Measurements from ENCODE around the gene BLCAP.

Gene BLCAP

DNA sequence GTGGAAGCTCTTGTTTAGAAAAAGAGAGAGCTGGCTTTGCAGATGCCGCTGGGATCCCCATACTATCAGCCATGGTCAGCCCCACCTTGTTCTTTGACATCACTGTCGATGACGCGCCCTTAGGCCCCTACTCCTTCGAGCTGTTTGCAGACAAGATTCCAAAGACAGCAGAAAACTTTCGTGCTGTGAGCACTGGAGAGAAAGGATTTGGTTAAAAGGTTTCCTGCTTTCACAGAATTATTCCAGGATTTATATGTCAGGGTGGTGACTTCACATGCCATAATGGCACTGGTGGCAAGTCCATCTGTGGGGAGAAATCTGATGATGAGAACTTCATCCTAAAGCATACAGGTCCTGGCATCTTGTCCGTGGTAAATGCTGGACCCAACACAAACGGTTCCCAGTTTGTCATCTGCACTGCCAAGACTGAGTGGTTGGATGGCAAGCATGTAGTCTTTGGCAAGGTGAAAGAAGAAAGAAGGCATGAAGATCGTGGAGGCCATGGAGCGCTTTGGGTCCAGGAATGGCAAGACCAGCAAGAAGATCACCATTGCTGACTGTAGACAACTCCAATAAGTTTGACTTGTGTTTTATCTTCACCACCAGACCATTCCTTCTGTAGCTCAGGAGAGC is 2.4 kb upstream of the BLCAP start:
- DNase-seq (ENCODE audit: low read depth in 2 of 2): no peak

DNA sequence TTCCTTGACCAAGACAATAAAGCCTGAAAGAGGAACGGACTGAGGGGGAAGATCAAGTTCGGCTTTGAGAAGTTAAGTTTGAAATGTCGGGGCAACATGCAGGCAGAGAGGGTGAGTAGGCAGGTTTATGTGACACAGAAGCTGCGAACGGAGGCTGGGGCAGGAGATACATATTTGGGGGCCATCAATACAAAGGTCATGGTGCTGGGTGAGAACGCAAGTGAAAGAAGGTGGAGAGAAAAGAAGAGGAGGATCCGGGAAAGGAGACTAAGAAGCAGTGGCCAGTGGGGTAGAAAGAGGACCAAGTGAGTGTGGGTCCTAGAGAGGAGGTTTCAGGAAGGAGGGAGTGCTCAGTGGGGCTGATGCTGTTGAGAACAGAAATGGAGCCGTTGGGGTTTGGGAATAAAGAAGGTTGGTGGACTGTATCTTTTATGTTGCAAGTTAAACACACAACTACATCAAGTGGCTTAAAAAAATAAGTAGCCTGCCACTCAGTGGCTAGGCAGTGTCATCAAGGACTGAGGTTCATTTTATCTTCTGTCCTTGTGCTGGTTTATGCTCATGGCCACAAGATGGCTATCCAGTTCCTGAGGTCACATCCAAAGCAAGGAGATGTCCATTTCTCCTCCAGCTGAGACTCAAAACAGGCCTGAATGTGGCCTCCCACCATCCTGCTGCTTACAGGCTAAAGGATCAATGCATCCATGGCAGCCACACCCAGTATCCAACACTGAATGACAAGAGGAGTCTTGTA is 1.7 kb upstream of the BLCAP start:
- DNase-seq (ENCODE audit: low read depth in 2 of 2): no peak

DNA sequence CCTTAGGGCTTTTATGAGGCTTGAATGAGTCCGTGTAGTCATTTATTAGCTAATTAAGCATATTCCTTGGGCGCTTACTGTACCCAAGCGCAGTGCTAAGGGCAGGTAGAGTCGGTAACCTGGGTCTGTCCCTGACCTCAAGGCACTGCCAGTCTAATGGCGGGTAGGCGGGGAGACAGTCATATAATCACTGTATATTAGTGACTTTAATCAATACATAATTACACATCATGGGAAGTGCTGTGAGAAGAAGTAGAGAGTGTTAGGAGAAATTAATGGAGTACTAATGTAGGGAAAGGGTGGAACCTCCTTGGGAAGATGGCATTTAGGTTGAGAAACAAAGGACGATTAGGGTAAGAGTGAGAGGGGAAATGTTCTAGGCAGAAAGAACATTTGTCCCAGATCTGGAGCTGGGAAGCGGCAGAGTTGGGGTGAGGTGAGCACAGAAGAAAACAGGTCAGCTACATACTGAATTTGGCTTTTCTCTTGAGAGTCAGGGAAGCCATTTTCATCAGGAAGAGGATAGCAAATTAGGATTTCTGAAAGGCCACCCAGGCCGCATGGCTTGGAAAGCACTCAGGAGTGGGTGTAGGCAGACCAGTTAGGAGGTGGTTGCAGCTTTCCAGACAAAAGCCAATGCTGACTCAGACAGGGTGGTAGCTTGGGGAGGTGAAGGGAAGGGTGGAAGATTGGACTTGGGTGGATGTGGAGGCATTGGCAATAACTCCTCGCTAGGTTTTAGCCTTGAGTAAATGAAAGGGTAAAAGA is 954 bp upstream of the BLCAP start:
- DNase-seq (ENCODE audit: low read depth in 2 of 2): no peak

DNA sequence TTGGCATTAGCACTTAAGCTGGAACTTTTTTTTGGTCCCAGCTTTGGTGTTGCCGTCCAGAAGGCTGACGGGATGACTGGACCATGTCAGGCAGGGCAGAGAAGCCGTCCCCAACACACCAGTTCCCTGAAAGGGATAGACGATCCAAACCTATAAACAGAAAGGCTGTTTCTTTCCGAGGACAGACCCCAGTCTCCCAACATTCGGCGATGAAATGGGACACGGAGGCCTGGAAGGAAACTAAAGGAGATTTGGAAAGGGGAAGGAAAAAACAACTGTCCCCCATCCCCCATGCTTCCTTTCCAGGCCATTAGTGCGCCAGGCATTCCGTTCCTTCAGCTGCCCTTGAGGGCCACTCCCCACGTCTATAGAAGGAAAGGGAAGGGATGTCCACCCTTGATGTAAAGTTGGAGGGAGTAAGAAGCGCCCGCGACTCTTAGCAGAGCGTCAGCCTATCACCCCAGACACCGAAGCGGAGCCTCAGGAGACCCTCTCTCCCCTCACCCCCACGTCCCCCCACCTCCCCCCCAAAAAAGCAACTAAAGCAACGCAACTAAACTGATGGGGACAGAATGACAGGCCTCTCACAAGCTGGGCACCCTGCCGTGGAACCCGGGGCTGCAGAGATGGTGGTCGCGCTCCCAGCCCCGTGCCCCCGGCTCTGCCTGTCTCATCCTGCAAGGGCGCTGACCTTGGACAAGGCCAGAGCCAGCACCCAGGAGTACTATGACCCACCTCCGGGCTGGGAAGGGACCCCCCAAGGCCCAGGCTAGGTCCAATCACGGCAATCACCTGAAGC is 638 bp downstream of the BLCAP start:
- DNase-seq (ENCODE audit: low read depth in 2 of 2): no peak

DNA sequence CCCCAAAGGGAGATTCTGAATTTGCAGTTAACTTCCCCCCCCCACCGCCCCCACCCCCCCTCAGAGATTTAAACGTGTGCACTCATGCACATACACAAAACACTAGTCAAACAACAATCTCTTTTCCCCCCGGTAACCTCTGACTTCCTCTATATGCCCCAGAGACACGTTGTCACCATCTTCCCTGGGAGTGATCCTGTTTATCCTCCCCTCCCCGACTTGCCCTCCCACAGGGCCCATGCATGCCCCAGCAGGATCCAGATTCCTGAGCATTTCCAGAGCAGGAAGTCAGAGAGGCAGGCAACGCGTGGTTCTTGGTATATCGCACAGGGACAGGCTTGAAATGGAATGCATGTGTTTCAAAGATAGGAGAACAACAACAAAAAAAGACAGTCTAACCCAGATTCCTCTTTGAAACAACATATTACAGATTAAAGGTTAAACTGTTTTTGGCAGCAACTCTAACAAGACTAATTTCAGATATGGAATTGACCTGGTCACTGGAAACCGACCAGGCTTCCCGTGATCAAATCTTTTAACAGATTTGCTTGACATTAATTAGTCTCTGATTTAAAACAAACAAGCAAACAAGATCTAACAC is 1.3 kb downstream of the BLCAP start:
- no peak for DNase-seq (ENCODE audit: low read depth in 2 of 2)

DNA sequence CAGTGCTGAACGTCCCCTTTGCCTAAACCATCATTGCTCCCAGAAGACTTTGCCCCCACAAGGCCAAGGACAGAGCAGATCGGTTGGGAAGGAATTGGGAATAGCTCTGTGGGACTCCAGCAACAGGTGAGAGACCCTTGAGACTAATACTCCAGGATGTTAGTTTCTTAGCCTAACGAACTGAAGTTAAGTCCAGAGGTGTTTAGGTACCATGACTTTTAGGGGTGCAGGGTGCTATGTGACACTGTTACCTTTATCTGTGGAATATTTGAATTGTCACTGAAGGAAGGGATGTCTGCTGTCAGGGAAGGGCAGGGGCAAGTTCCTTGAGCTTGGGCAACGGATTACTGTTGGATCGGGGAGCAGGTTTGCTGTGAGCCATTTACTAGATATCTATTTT is 1.9 kb downstream of the BLCAP start:
- DNase-seq (ENCODE audit: low read depth in 2 of 2): no peak

DNA sequence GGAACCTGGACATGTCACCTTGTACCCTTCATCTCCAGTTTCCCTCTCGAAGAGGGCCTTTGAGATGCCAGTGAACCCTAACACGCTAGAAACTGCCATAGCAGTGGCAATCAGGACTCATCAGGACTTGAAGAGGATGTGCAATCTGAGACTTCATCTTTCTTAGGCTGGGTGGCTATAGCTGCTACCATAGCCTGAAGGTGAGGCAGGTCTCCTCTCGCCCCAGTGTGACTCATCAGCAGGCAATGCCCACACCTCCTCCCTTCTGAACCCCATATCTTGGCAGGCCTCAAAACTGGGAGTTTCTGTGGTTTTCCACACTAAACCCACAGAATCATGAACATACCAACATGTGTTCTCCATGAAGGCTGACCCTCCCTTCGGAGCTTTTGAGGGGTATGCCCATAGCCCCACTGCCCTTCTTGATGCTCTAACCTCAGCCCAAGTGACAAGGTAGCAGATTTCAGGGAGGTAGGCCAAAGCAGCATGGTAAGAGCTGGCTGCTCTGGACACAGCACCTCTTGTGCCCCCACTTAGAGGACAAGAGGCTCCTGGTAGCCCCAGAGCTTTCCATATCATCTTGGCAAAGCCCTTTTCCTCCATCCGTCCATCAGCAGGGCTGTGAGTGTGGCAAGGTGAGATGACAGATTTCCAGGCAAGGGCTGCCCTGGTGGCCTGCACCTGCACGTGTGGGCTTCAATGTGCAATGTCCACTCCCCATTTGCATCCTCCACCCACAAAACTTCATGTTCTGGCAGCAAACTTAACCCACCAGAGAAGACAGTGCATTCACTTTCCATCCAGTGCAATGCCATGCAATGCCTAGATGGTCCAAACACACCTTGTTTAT is 2.6 kb downstream of the BLCAP start:
- DNase-seq (ENCODE audit: low read depth in 2 of 2): no peak

DNA sequence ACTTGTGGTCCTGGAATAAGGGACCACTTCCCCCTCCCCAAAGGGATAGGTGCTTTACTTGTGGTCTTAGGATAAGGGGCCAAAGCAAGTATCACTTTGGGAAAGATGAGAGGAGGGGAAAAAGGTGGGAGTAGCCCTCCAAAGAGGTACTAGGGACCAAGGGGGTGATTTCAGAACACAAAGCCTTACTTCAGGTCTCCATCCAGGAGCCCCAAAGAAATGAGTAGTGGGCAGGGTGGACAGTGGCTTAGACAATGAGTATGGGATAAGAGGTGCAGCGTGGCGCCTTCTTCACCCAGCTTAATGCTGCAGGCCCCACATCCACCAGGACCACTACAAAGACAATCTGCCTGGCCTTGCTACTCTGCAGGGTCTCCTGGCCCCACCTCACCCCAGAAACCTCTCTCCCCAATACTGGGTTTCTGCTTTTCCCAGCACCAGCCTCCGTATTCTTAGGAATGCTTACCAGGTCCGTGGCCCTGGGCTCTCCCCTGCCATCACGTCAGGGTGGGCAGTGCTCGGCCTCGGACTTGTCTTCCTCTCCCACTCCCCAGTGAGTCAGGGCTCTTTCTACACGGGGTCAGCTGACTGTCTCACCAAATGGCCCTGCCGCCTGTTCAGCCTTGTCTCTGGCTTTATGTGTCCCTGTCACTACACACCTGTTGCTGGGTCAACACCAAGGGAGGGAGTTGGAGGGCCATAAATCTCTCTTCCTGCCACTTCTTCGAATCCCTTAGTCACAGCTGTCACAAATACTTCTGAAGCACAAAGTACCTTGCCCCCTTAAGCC is 3.6 kb downstream of the BLCAP start:
- DNase-seq (ENCODE audit: low read depth in 2 of 2): no peak

DNA sequence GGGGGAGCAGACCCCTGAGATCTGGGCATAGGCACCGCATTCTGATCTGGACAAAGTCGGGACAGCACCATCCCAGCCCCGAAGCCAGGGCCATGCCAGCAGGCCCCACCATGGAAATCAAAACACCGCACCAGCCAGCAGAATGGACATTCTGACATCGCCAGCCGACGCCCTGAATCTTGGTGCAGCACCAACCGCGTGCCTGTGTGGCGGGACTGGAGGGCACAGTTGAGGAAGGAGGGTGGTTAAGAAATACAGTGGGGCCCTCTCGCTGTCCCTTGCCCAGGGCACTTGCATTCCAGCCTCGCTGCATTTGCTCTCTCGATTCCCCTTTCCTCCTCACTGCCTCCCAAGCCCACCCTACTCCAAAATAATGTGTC is 4.7 kb downstream of the BLCAP start:
- DNase-seq (ENCODE audit: low read depth in 2 of 2): no peak

DNA sequence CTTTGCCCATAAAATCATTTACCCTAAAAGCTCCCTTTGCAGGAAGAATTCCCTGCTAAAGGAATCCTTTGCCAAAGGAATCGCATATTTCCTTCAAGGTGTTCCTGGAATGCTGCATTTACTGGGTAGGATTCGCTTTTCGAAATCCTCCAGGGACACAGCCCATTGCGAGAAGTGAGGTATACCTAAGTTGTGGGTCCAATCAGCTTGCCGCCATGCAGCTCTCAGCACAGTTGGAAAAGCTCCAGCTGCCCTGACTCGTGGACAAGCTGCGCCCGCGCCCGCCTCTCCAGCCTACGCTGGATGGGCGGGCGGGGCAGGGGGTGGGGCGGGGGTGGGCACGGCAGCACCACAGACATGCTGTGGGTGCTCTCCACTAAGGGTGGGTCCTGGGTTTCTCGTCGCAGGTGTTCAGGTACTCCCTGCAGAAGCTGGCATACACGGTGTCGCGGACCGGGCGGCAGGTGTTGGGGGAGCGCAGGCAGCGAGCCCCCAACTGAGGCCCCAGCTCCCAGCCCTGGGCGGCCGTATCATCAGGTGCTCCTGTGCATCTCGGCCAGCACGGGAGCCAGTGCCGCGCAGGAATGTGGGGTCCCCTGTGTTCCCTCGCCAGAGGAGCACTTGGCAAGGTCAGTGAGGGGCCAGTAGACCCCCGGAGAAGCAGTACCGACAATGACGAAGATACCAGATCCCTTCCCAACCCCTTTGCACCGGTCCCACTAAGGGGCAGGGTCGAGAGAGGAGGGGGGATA is 5.2 kb downstream of the BLCAP start:
- DNase-seq (ENCODE audit: low read depth in 2 of 2): no peak

DNA sequence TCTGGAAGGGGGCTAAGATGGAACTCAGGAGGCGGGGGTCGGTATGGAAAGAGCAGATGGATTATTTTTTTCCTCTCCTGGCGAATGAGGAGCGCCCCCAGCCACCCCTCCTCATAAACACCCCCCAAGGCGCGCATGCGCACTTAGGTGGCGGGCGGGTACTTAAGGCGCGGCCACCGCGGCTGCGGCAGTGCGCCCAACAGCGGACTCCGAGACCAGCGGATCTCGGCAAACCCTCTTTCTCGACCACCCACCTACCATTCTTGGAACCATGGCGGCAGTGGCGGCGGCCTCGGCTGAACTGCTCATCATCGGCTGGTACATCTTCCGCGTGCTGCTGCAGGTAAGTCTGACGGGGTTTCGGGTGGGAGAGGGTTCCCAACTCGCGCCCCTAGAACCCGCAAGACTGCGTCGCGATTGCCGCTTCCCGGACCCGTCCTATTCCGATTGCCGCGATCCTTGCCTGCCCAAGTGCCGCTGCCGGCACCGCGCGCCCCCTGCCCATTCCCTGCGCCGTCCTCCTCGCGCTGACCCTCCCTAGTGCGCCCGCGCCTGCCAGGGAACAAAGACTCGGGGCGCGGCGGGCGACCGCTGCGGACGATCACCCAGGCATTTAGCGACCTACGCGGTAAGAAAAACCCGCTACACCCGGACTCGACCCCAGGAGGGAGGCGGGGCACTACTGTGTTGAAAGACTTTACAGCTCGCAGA is 6.5 kb downstream of the BLCAP start, which contains the start of gene NNAT:
NNAT (plus strand) TSS at position 190 of the 711 bp plus-strand sequence; CDS start at position 272, 82 bp downstream.
- no peak for DNase-seq (ENCODE audit: low read depth in 2 of 2)

DNA sequence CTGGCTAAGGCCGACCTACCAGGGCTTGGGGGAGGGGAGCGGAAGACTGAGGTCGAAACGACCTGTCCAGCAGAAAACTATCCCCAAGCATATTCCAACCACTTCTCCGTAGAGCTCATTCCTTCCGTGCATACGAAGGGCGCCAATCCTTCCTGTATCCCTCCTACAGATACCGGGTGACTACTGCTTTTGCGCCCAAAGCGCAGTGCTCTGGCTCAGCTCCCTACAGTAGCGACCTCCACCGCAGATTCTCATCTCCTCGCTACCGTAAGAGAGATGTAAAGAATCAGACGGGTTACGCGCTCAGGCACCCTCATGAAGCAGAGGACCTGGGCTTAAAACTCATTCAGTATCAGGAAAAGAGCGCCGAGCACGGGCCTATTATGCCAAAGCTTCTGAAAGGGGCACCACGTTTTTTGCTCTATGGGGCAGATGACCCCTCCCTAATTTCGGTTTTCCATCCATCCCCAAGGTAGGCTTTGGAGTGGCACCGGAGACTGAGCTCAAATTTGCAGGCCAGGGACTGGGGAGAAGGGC is 7.2 kb downstream of the BLCAP start:
- DNase-seq (ENCODE audit: low read depth in 2 of 2): no peak

DNA sequence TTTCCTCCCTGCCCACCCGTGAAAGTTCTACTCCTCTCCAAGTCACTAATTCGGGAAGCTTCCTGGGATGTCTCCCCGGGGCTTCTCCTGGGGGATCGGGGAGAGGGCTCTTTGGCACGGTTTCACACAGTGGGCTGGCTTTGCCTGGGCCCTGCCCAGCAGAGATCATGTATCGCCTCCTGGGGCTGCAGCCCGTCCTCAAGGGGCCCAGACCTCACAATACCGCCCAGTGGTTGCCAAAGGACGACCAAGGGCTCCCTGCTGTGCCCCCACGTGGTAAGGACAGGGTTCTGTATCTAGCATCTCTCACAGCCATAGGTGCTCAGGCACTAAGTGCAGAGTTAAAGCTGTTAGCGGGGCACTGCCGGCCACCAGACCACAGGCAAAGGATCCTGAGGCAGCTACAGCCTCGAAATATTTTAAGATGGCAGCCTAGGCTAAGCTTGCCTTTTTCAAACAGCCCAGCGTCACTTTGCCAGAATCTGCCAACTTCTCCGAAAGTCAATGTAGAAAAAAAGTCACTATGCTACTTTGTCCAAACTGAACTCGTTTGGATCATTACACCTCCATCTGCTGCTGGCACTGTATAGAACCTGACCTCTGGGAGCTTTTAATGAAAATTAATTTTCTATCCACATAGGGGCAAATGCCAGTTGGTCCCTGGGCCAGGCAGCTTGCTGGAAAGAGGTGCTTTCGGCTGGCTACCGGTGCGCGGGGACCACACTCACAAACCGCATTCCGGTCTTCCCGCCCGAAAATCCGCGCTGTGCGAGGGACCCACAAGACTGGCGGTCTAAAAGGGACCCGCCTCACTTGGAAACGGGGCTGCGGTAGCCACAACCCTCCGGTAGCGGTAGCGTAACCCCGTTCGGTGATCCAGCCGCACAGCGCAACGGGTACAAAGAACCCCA is 7.9 kb downstream of the BLCAP start:
- DNase-seq (ENCODE audit: low read depth in 2 of 2): no peak

DNA sequence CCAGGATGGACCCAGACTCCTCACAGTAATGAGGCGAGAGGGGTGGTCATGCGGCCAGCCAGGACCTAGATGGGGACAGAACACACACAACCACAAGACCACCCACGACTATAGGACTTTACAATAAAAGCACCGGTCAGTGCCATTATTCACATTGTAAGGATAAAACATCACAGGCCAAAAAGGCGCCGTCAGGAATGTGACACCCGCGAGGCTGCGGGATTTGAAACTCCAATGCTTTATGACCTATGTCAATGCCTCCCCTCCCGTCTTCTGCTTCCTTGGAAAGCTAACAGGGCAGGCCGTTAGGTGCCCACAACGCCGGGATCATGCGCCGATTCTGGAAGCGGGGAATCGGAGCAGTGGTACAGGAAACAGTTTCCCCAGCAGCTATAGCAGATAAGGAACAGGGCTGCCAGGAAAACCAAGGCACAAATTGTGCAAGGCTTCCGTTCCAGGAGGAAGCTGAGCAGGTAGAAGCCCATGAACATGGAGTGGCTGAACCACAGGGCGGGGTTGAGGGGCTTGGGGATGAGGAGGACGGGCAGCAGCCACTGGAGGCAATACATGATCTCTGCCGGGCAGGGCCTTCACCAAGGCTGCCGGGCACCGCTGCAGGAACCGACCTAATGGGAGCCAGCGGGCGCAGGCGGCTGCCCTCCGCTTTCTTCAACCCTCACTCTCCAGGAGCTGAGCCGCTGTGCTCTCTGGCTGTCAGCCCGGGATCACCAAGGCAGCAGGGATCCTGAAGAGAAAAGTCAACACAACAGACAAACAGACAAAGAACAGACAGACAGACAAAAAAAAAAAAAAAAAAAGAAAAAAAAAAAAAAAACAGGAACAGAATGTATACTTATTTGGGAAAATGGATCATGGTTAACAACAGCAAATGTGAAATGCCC is 8.8 kb downstream of the BLCAP start:
- DNase-seq (ENCODE audit: low read depth in 2 of 2): no peak

DNA sequence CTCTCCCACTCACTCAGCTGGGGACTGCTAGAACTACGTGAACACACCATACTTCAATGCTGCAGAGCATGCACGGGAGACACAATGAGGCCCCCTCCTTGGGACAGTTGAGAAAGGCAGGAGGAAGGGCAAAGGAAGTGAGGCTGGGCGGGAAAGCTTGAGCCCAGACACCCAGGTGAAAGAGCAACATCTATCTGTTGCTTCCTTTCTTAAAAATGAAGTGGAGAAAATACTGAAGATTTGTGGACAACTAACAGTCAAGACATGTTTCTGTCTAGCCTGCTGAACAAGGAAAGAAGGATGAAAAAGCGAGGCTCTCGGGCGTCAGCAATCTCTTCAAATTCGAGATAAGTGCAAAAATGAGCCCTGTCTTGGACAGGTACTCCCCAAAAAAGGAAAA is 9.6 kb downstream of the BLCAP start:
- DNase-seq (ENCODE audit: low read depth in 2 of 2): no peak

All from stimulated activated CD4-positive, alpha-beta T cell treated with anti-CD3 and anti-CD28 coated beads, Interleukin-15, amount 100 ng/mL, for 48 hours (primary cell).